Vagina (tissue), 2 donors: ENCODE results near the gene DRD4.

ENCODE experiments used
- POLR2A ChIP-seq, 2 donors: fragments of 450-650 bp; IDR thresholded peaks; one replicate each; pipeline ENCODE4 v1.6.1; 2017; ENCODE audit warnings: antibody characterized with exemption in 2 of 2, mild to moderate bottlenecking in 2 of 2, moderate library complexity in 2 of 2
- POLR2AphosphoS5 ChIP-seq, 2 donors: sonication (generic); formaldehyde crosslinking; IDR thresholded peaks; one replicate each; pipeline ENCODE4 v1.9.0; 2017; ENCODE audit warnings: antibody characterized with exemption in 2 of 2, mild to moderate bottlenecking in 2 of 2, low read depth in 1 of 2; ENCODE audit not compliant: insufficient read depth in 1 of 2
- TF ChIP-seq, protein P1 (sequence below), 3 experiments: fragments of 450-650 bp in 2 of 3; fragments of 200-600 bp in 1 of 3; sonication (generic) in 1 of 3; IDR thresholded peaks; one replicate each; pipeline ENCODE4 v1.5.1; 2017 to 2019; ENCODE audit warnings: antibody characterized with exemption in 3 of 3, mild to moderate bottlenecking in 2 of 3, moderate library complexity in 2 of 3

DNA sequence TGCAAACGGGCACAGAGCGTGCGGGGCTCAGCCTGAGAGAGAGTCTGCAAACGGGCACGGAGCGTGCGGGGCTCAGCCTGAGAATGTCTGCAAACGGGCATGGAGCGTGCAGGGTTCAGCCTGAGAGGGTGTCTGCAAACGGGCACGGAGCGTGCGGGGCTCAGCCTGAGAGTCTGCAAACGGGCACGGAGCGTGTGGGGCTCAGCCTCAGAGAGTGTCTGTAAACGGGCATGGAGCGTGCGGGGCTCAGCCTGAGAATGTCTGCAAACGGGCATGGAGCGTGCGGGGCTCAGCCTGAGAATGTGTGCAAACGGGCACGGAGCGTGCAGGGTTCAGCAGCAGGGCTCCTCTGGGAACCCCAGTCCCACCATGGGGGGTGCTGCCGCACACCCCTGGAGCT lies 47.3 kb upstream of the DRD4 start:
- TF ChIP-seq, protein P1, sequence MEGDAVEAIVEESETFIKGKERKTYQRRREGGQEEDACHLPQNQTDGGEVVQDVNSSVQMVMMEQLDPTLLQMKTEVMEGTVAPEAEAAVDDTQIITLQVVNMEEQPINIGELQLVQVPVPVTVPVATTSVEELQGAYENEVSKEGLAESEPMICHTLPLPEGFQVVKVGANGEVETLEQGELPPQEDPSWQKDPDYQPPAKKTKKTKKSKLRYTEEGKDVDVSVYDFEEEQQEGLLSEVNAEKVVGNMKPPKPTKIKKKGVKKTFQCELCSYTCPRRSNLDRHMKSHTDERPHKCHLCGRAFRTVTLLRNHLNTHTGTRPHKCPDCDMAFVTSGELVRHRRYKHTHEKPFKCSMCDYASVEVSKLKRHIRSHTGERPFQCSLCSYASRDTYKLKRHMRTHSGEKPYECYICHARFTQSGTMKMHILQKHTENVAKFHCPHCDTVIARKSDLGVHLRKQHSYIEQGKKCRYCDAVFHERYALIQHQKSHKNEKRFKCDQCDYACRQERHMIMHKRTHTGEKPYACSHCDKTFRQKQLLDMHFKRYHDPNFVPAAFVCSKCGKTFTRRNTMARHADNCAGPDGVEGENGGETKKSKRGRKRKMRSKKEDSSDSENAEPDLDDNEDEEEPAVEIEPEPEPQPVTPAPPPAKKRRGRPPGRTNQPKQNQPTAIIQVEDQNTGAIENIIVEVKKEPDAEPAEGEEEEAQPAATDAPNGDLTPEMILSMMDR (IDR thresholded peaks at IDR 0.05): no peak
- TF ChIP-seq POLR2AphosphoS5 (IDR thresholded peaks at IDR 0.05; ENCODE audit: insufficient read depth in 1 of 2, low read depth in 1 of 2): no peak
- TF ChIP-seq POLR2A (IDR thresholded peaks at IDR 0.05): no peak
